Stomach (tissue), 4 donors: ENCODE results near the gene TSPAN32.

ENCODE experiments used
- POLR2A ChIP-seq, 4 donors: fragments of 450-650 bp; IDR thresholded peaks; one replicate each; pipeline ENCODE4 v1.6.1; 2016; ENCODE audit warnings: antibody characterized with exemption in 4 of 4, control low read depth in 2 of 4, mild to moderate bottlenecking in 1 of 4, moderate library complexity in 1 of 4
- TF ChIP-seq, protein P1 (sequence below), 7 experiments: fragments of 450-650 bp in 4 of 7; fragments of 200-600 bp in 3 of 7; sonication (generic) in 3 of 7; IDR thresholded peaks; one replicate each; pipeline ENCODE4 v1.5.1; 2016 to 2019; ENCODE audit warnings: antibody characterized with exemption in 7 of 7, control low read depth in 2 of 7, mild to moderate bottlenecking in 1 of 7

DNA sequence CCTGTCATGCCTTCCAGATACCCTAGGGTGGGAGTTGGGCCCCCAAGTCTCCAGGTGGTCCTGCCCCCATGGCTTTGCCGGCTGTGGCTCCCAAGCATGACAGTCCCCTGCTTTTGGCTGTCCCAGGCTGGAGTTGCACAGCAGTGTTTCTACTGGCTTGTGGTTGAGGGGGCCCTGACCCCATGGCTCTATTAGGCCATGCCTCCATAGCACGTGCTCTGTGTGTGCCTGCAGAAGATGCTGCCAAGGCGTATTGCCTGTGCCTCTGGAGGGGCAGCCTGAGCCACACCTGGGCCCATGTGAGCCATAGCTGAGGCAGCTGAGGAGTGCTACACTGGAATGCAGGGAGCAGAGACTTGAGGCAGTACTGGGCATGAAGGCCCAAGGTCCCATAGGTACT is 49.9 kb downstream of the TSPAN32 start:
- TF ChIP-seq, protein P1, sequence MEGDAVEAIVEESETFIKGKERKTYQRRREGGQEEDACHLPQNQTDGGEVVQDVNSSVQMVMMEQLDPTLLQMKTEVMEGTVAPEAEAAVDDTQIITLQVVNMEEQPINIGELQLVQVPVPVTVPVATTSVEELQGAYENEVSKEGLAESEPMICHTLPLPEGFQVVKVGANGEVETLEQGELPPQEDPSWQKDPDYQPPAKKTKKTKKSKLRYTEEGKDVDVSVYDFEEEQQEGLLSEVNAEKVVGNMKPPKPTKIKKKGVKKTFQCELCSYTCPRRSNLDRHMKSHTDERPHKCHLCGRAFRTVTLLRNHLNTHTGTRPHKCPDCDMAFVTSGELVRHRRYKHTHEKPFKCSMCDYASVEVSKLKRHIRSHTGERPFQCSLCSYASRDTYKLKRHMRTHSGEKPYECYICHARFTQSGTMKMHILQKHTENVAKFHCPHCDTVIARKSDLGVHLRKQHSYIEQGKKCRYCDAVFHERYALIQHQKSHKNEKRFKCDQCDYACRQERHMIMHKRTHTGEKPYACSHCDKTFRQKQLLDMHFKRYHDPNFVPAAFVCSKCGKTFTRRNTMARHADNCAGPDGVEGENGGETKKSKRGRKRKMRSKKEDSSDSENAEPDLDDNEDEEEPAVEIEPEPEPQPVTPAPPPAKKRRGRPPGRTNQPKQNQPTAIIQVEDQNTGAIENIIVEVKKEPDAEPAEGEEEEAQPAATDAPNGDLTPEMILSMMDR (IDR thresholded peaks at IDR 0.05), result no peak
- TF ChIP-seq POLR2A (IDR thresholded peaks at IDR 0.05), result no peak
